ENCODE data around the gene RALGPS2. TPM values are rescaled to one million over a fixed set of nuclear protein-coding genes. Genes with fewer than 3 reads are reported as not detected.

The RALGPS2 gene
- total and polyA plus RNA-seq, 4 donors: 20.1 to 57.6 (median 35.0) TPM

DNA sequence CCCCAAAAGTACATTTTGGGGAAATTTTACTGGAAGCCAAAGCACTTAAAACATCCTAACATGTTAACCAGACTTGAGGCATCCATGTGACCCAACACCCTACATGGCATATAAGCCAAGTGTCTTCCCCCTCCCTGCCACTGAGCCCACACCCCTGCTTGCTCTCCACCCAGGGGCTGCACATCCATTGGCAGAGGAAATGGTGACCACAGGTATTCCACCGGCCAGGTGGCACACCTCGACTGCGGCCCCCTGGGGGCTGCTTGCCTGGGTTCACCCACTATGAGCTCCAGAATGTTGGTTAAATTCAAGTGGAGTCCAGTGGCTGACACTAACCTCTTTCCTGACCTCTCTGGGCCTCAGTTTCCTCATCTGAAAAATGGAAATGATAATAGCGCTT is 236.3 kb downstream of the RALGPS2 start:
- no peak overlapping the region for H3K4me3 ChIP-seq (ENCODE audit: low read depth, low read length)
- H3K9me3 ChIP-seq (ENCODE audit: control insufficient read depth, insufficient read depth, low read length): no peaks in the 10 kb centered on the region
- no peaks in the 10 kb centered on the region for H3K36me3 ChIP-seq (ENCODE audit: control insufficient read depth, insufficient read depth, low read length)
- H3K27me3 ChIP-seq (ENCODE audit: control insufficient read depth, insufficient read depth, low read length): no peaks in the 10 kb centered on the region
- H3K27ac ChIP-seq (ENCODE audit: low read depth, low read length): no peak overlapping the region
- no peak for DNase-seq (ENCODE audit: low read depth in 4 of 6, low spot score in 6 of 6)
- 88% methylated on average over 3 of the region's 4 CpGs for WGBS (ENCODE audit: insufficient coverage)
- H3K4me1 ChIP-seq (ENCODE audit: control insufficient read depth, insufficient read depth, low read length): peaks cover 8% of the 10 kb centered on the region

DNA sequence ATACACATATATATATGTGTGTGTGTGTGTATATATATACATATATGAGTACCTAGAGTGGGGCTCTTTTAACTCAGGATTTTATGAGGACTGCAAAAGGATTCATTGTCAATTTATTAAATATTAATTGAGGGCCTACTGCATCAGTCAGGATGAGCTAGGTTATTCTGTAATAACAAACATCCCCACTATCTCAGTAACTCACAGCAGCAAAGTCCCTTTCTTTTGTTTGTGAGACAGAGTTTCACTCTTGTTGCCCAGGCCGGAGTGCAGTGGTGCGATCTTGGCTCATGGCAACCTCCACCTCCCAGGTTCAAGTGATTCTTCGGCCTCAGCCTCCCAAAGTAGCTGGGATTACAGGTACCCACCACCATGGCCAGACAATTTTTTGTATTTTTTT is 236.8 kb downstream of the RALGPS2 start:
- no peaks in the 10 kb centered on the region for H3K36me3 ChIP-seq (ENCODE audit: control insufficient read depth, insufficient read depth, low read length)
- H3K4me1 ChIP-seq (ENCODE audit: control insufficient read depth, insufficient read depth, low read length): peaks cover 8% of the 10 kb centered on the region
- no peak overlapping the region for H3K27ac ChIP-seq (ENCODE audit: low read depth, low read length)
- no peak overlapping the region for H3K4me3 ChIP-seq (ENCODE audit: low read depth, low read length)
- DNase-seq (ENCODE audit: low read depth in 4 of 6, low spot score in 6 of 6): no peak
- H3K27me3 ChIP-seq (ENCODE audit: control insufficient read depth, insufficient read depth, low read length): no peaks in the 10 kb centered on the region
- H3K9me3 ChIP-seq (ENCODE audit: control insufficient read depth, insufficient read depth, low read length): no peaks in the 10 kb centered on the region
- WGBS (ENCODE audit: insufficient coverage): 90% methylated on average over 2 of the region's 3 CpGs

DNA sequence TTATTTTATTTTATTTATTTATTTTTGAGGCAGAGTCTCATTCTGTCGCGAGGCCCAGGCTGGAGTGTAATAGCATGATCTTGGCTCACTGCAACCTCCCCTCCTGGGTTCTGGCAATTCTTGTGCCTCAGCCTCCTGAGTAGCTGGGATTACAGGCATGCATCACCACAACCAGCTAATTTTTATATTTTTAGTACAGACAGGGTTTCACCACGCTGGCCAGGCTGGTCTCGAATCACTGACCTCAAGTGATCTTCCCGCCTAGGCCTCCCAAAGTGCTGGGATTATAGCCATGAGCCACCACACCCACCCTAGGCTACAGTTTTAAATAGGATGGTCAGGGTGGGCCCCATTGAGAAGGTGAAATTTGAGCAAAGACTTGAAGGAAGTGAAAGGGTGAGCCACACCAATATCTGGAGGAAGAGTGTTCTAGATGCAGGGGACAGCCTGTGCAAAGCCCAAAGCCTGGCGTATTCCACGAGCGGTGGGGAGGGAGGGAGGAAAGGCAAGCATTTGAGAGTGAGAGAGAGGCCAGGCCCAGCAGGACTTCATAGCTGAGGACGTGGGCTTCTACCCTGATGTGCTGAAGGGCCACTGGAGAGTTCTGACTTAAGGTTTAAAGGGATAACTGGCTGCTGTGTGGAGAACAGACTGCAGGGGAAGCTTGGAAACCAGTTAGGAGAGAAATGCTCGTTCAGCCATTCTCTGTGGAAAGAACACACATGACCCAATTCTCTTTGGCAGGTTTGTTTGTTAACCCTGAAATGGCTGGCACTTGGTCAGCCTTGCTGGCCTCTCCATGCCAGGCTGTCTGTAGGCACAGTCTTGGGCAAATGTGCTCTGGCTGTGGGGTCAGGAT is 238.0 kb downstream of the RALGPS2 start:
- WGBS (ENCODE audit: insufficient coverage): 35% methylated on average over 5 of the region's 10 CpGs
- H3K27ac ChIP-seq (ENCODE audit: low read depth, low read length): no peak overlapping the region
- peak in 2 of 6 donors; percentile 10 to 44 for DNase-seq (ENCODE audit: low read depth in 4 of 6, low spot score in 6 of 6)

DNA sequence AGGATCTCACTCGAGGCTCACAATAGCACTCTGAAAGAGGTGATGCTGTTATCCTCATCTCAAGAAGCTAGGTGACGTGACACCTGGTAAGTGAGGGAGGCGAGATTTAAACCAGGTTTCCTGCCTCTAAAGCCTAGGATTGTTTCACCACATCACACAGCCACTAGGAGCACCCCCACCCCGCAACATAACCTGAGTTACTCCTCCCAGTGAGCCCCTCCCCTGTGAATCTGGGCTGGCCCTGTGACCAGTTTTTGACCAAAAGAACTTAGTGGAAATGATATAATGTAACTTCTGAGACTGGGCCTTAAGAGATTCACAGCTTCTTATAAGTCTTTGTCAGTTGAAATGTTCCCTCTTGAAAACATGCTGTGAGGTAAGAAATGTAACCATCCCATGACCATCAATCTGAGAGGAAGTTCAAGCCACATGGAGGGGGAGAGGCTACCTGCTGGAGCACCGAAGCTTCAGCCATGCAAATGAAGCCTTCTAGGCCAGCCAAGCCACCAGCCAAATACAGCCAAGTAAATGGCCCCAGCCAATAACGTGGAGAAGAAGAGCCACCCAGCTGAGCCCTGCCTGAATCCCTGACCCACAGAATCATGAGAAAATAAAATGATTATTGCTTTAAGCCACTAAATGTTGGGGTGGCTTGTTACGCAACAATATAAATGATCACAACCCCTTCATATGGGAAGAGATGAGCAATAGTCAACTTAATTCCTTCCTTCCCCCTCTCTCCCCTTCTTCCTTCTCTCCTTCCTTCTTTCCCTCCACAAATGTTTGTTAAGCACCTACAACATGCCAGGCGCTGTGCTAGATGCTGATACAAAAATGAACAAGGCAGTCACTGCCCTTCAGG is 239.7 kb downstream of the RALGPS2 start:
- WGBS (ENCODE audit: insufficient coverage): 100% methylated on average over 1 of the region's 8 CpGs

More for the DNA sequence above, 238.0 kb downstream of the RALGPS2 start:
- H3K4me1 ChIP-seq (ENCODE audit: control insufficient read depth, insufficient read depth, low read length): peaks cover 8% of the 10 kb centered on the region
- H3K27me3 ChIP-seq (ENCODE audit: control insufficient read depth, insufficient read depth, low read length): no peaks in the 10 kb centered on the region
- peaks cover 1% of the 10 kb centered on the region for H3K9me3 ChIP-seq (ENCODE audit: control insufficient read depth, insufficient read depth, low read length)
- H3K4me3 ChIP-seq (ENCODE audit: low read depth, low read length): no peak overlapping the region
- H3K36me3 ChIP-seq (ENCODE audit: control insufficient read depth, insufficient read depth, low read length): no peaks in the 10 kb centered on the region

DNA sequence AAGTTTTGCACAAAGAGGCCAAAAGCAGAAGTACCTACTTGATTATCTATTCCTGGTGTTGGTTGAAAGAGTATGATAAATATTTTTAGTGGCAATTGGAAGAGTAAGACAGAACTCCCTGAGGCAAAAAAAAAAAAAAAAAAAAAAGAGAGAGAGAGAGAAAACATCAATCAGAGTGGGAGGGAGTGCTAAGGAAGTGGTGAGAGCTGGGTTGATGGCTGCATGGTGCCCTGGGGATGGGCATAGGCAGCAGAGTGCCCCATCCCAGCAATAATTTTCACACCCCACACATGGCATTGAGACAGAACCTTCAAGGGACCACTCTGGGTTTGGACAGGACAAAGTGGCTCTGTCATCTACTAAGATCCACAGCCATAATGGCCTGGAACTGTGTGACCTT is 241.3 kb downstream of the RALGPS2 start:
- peaks cover 8% of the 10 kb centered on the region for H3K4me1 ChIP-seq (ENCODE audit: control insufficient read depth, insufficient read depth, low read length)
- no peak for DNase-seq (ENCODE audit: low read depth in 4 of 6, low spot score in 6 of 6)
- peaks cover 1% of the 10 kb centered on the region for H3K9me3 ChIP-seq (ENCODE audit: control insufficient read depth, insufficient read depth, low read length)
- H3K36me3 ChIP-seq (ENCODE audit: control insufficient read depth, insufficient read depth, low read length): no peaks in the 10 kb centered on the region
- H3K27me3 ChIP-seq (ENCODE audit: control insufficient read depth, insufficient read depth, low read length): no peaks in the 10 kb centered on the region
- H3K4me3 ChIP-seq (ENCODE audit: low read depth, low read length): no peak overlapping the region
- H3K27ac ChIP-seq (ENCODE audit: low read depth, low read length): no peak overlapping the region

More for the DNA sequence above, 239.7 kb downstream of the RALGPS2 start:
- Histone ChIP-seq H3K27ac (ENCODE audit: low read depth, low read length) (no peak overlapping the region), H3K4me3 (ENCODE audit: low read depth, low read length) (no peak overlapping the region), H3K9me3 (ENCODE audit: control insufficient read depth, insufficient read depth, low read length) (peaks cover 1% of the 10 kb centered on the region), H3K27me3 (ENCODE audit: control insufficient read depth, insufficient read depth, low read length) (no peaks in the 10 kb centered on the region), H3K4me1 (ENCODE audit: control insufficient read depth, insufficient read depth, low read length) (peaks cover 8% of the 10 kb centered on the region), H3K36me3 (ENCODE audit: control insufficient read depth, insufficient read depth, low read length) (no peaks in the 10 kb centered on the region)
- DNase-seq (ENCODE audit: low read depth in 4 of 6, low spot score in 6 of 6): no peak

DNA sequence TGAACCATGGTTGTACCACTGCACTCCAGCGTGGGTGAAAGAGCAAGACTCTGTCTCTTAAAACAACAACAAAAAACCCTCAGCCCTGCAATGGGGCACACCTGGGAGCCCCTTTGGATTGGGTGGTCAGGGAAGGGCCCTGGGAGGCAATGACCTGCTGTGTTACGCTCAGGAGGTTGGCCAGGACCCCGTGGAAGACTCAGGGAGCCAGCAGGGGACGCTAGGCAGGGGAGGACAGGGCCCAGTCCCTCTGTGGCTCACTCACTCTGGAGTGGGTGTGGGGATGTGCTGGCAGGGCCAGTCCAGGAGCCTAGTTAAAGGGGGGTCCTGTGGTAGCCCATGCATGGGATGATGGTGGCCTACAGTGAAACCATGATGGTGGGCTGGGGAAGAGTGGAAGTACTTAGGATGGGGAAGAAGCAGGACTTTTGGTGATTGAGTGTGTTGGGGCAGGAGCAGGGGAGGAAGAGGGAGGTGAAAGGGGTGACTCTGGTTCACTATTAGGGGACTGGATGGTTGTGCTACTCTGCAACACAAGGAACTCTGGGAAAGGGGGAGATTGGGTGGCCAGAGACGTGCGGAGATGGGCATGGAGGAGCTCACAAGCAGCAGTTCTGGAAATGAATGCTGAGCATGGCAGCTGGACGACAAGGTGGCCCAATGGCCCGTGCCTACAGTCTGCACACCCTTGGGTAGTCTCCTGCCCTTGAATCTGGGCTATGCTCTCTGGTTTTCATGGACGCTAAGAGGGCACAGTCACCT is 244.4 kb downstream of the RALGPS2 start:
- peaks cover 1% of the 10 kb centered on the region for H3K9me3 ChIP-seq (ENCODE audit: control insufficient read depth, insufficient read depth, low read length)
- H3K4me3 ChIP-seq (ENCODE audit: low read depth, low read length): no peak overlapping the region
- no peak overlapping the region for H3K27ac ChIP-seq (ENCODE audit: low read depth, low read length)
- DNase-seq (ENCODE audit: low read depth in 4 of 6, low spot score in 6 of 6): no peak
- H3K36me3 ChIP-seq (ENCODE audit: control insufficient read depth, insufficient read depth, low read length): no peaks in the 10 kb centered on the region
- 96% methylated on average over 7 of the region's 9 CpGs for WGBS (ENCODE audit: insufficient coverage)
- H3K27me3 ChIP-seq (ENCODE audit: control insufficient read depth, insufficient read depth, low read length): no peaks in the 10 kb centered on the region
- peaks cover 10% of the 10 kb centered on the region for H3K4me1 ChIP-seq (ENCODE audit: control insufficient read depth, insufficient read depth, low read length)

DNA sequence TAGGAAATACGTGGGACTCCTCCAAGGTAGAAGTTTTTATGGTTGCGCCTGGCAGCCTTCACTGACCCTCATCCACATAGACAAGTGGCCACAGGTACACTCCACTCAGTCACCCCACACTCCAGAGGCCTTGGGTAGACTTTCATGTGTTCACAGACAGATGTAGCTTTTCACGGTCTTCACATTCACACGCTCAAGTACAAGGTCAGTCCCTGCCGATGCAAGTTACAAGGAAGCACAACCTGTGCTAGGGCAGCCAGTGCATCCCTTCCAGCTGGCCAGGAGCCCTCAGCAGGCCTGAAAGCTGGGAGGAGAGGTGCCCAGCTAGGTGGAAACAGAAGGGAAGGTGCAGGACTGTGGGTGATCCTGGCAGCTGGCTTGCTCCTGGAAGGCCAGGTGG is 245.1 kb downstream of the RALGPS2 start:
- WGBS (ENCODE audit: insufficient coverage): 95% methylated on average over 5 of the region's 5 CpGs
- H3K4me3 ChIP-seq (ENCODE audit: low read depth, low read length): no peak overlapping the region
- H3K4me1 ChIP-seq (ENCODE audit: control insufficient read depth, insufficient read depth, low read length): peaks cover 10% of the 10 kb centered on the region
- no peak for DNase-seq (ENCODE audit: low read depth in 4 of 6, low spot score in 6 of 6)
- H3K27ac ChIP-seq (ENCODE audit: low read depth, low read length): no peak overlapping the region
- H3K27me3 ChIP-seq (ENCODE audit: control insufficient read depth, insufficient read depth, low read length): no peaks in the 10 kb centered on the region
- H3K9me3 ChIP-seq (ENCODE audit: control insufficient read depth, insufficient read depth, low read length): peaks cover 1% of the 10 kb centered on the region
- no peaks in the 10 kb centered on the region for H3K36me3 ChIP-seq (ENCODE audit: control insufficient read depth, insufficient read depth, low read length)

Data from spinal cord (tissue), 10 donors.